NCI-H2029 treated with DMSO at 0.1 percent for 48 hours (cell line): ENCODE measurements around the gene MBOAT1.

Experiments
- DNase-seq: peaks from one replicate; lab custom pipeline; 2025; lab: John Stamatoyannopoulos, UW

MBOAT1 gene

DNA sequence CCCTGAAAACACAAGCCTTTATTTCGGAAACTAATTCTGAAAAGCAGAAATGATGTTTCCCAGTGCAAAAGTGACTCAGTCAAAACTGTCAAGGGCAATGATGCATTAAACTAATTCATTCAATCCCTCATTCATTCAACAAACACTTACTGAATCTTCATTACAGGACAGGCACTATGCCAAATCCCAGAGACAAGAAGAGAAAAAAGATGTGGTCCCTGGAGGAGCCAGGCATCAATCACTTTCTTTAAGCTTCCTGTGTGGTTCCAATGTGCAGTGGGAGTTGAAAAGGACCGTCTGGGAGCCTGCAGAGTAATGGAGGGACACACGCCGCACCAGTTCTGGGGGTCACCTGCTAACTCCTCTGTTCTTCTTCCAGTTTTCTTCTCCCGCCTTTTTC is 113.1 kb downstream of the MBOAT1 start:
- no peak for DNase-seq

DNA sequence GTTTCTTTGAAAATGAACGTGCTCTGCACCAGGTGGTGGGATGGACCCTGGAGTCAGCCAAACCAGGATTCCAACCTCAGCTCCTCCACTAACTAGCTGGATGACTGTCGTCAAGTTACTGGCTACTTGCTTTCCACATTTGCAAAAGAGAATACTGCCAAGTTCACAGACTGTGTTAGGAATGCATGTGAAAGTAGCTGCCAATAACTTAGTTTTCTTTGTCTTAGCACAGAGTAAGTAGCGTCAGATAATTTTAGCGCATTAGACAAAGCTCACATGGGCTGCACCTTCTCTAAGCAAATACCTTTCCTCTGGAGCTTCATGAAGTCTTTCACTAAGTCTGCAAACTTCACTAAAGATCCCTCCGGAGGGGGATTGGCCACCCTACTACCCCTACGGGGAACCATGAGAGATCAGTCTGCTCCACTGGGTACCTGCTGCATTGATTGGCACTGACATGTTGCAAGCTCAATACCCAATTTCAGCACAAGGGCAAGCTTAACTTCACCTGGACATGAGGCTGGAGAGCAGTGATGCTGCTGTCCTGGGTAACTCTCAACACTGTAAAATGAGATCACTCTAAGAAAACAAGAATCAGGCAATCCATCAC is 113.9 kb downstream of the MBOAT1 start:
- DNase-seq, result no peak

DNA sequence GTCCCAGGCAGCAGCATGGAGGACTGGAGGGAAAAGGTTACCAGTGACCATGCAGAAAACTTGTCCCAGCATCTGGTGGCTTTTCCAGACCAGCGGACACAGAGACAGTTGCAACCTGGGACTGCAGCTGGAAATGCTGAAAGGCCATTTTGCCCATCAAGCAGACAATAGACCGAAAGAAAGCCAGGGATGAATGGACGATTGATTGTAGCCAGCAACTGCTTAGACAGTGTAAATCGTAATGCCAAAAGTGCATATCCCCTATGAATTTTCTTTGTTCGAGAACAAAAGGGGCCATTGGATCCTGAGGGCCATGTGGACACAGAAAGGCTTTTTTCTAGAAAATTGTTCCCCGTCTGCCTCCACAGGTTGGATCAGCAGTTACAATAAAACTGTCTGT is 115.7 kb downstream of the MBOAT1 start:
- no peak for DNase-seq

DNA sequence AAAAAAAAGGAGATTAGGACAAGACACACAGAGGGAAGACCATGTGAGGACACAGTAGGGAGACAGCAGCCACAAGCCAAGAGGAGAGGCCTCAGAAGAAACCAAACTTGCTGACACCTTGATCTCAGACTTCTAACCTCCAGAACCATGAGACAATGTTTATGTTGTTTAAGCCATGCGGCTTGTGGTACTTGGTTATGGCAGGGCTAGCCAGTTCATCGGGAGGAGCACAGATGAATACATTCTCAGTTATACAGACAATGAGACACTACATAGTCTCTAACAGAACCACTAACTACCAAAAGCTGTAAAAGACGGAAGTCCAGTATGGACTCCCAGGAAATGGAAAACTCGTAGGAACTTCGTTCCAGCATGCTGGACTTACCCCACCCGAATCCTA is 116.8 kb downstream of the MBOAT1 start:
- DNase-seq, result no peak

DNA sequence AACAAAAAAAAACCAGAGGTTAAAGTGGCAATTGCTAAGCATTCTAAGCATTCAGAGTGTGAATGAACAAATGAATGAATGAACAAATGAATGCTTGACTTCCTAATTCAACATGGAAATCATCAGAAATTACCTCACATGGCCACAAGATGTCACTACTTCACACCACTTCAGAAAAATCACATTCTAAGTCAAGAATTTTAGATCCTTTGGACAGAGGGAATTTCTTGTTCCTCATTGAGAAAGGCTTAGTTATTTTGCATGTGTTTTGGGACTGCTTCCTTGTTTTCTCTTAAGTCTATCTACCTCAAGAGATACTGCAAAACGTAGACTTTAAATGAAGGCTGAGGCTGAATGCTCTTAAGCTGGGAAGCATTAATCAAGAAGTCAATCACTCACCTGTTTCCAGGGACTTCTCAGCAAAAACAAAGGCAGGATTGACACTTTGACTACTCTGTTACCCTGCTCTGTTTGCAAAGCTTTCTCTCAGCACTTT is 120.2 kb downstream of the MBOAT1 start:
- peak; percentile 83 for DNase-seq

DNA sequence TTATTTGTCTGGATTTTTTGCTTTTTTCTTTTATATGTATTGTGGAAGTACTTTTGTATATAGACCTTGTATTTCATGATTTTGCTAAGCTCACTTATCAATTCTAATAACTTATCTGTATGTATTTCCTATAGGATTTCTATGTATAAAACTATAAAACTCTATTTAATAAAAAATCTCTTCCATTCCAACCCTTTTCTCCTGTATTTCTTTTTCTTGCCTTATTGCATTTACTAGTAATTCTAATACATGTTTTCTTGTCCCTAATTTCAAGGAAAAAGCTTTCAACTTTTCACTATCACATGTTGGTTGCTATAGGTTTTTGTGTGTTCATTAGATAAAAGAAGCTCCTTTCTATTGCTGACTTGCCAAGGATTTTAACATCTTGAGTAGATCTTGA is 125.3 kb downstream of the MBOAT1 start:
- no peak for DNase-seq

DNA sequence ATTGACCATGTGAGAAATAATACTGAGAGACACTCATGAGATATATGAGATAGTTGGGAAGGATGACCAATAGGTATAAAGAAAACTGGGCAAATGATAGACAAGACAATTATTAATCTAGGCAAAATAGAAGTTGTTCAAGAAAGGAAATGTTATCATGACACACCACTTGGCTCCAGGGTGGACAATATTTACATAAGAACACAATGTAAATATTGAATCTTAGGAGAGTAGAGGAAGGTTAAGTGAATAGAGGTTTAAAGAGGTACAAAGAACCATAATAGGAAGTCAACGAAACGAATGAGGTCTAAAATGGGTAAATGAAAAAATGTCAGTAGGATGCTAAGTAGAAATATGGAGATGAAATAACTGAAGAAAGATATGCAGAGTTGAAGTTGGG is 126.5 kb downstream of the MBOAT1 start:
- DNase-seq, result peak; percentile 18

DNA sequence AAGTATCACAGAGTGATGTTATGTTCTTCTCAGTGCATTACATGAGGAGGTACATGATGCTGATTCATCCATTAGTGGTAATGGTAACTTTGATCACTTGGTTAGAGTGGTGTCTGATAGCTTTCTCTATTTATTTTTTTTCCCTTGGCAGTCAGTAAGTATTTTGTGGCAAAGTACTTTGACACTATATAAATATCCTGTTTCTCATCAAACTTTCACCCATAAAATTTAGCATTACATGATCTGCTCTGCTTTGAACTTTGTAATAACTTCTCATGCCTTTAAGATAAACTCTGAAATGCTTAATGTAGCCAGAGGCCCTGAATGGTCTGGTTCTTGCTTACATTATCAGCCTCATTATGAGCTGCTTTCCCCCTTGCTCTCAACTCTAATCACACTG is 127.9 kb downstream of the MBOAT1 start:
- DNase-seq, result no peak

DNA sequence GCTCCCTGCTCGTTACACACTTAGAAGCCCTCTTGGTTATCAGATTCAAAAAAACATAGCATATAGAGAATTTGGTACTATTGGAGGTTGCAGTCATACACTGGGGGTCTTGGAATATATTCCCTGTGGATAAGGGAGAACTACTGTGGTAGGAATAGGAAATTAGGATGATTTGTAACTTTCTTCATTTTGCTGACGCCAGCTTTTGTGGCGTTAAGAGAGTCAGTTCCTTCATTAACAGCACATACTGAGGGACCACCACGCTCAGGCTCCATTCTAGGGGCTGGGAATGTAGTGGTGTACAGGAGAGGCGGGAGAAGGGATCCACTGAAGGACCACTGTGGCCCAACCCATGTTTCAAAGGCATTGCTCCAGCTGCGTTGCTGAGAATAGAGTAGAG is 140.3 kb downstream of the MBOAT1 start:
- DNase-seq, result no peak

DNA sequence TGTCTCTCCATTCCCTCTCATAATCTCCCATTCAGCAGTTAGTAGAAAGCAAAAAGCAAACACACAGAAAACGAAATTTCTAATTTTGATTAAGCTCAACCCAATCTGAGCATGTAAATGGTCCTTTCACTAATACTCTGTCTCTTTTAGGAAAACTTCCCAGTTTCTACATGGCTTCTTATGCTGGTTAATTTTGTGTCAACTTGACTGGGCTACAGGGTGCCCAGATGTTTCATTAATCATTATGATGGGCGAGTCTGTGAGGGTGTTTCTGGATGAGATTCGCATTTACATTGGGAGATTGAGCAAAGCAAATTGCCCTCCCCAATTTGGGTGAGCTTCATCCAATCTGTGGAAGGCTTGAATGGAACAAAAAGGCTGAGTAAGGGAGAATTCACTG is 142.2 kb downstream of the MBOAT1 start:
- DNase-seq, result no peak

DNA sequence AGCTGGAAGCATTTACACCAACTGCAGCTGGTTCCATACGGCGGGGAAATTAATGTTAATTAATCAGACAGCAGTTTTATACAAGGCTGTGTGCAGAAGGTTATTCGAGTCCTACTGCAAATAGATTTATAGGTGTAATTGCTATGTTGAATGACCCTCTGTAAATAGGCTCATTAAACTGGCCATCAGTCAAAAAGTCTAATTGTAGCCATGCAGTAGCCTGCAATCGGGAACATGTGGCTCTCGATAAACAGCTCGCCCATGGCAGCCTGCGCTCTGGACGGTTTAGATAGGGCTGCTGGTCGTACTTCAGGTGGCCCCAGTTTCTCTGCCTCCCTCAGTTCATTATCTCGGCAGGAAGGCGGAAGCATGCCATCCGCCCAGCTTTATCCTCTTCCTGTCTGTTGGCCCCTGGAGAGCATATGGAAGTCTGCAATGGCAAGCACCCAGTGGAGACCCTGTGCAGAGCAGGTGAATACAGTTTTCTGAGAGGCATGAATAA is 143.2 kb downstream of the MBOAT1 start:
- DNase-seq, result no peak

DNA sequence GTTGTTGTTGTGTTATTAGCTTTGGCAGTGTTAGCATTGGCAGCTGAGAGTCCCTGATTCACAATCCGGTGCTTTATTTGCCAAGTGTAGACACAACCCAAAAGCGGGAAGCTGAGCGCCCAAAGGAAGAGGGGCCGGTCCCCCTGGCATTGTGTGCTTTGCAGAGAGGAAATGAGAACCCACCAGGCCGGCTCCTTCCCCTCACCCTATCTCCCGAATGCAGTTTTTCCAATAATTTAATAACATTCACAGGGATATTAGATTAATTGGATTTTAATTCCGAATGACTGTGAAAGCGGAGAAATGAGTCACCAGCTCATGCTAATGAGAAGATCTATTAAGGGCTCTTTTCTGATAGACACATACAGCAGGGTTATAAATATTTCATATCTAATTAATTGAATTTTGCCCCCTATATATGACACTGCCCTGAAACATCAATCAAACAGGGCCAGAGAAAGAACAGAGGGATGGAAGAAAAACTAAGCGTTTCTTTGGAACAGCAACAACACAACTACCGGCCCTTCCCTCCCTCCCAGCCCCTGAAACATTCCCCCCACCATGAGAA is 143.8 kb downstream of the MBOAT1 start:
- DNase-seq, result no peak

DNA sequence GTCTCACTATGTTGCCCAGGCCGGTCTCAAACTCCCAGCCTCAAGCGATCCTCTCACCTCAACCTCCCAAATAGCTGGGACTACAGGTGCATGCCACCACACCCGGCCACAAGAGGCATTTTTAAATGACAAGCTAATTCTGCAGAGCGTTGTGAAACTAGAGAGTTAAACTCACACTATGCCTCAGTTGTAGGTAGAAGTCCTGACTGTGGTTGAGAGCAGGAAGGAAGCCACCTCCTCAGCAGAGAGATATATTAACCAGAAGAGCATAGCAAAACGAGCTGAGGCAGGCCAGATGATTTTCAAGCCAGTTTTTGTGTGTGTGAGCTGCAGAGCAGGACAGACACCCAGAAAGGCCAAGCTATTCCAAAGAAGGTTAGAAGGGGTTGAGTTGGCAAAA is 150.3 kb downstream of the MBOAT1 start:
- no peak for DNase-seq

DNA sequence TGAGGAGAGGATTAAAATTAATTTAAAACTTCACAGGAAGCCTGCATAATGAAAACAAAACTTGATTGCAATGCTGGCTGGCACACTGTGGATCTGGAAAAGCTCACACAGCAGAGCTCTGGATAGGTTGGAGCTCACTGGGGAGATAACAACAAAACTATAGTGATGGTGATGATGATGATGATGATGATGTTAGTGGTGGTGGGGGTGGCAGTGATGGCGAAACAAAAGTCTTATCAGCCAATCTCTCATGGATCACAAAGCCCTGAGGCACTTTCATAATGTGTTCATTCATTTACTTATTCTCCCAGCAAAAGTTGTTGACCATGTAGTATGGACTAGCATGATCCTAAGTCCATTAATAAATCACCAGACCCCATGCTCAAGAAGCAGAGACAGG is 152.0 kb downstream of the MBOAT1 start:
- DNase-seq, result no peak

DNA sequence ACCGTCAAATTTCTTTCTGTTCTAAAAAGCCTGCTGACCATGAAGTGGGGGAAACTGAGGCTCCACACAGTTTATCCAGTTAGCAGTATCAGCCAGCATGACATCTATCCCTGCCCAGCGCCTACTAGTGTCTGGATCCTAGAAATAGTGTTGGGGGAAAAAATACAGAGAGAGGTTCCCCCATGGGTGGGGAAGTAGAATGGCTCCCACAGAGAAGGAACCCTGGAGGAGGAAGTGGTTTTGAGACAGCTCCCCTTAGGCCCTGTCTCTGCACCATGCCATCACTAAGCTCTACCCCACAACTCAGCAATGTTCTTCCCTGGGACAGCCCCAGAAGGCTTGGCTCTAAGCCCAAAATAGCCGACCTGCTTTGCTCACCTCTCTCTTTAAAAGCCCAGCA is 153.4 kb downstream of the MBOAT1 start:
- no peak for DNase-seq

DNA sequence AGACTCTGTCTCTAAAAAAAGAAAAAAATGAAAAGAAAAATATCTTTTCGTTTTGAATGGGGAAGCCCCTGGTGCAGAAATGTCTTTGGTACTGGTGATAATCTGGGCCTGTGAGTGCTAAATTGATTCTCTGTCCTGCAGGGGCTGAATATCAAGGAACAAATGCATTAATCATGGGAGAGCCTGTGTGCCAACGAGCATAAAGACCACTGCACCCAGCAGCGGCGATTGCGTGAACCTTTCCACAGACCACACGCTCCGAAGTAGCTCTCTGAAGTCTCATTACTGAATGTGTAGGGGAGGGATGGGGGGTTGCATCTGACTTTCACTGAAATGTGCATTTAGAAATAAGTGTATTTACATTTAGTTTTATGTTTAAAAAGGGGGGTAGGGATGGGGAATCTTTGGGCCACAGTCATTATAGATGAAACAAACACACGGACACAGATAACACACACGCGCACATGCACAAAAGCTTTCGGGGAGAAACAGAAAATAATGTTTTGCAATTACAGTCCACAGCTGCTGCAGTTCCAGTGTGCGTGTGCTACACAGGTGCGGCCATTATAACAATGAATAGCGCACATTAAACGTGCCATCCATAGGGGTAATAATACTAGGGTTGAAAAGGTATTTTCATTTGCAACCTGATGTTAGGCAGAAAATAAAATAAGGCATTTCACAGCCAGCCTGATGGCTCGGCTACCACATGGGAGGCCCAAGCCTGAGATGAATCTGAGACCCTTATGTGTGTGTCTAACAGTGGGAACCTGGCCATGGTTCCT is 154.0 kb downstream of the MBOAT1 start:
- no peak for DNase-seq

DNA sequence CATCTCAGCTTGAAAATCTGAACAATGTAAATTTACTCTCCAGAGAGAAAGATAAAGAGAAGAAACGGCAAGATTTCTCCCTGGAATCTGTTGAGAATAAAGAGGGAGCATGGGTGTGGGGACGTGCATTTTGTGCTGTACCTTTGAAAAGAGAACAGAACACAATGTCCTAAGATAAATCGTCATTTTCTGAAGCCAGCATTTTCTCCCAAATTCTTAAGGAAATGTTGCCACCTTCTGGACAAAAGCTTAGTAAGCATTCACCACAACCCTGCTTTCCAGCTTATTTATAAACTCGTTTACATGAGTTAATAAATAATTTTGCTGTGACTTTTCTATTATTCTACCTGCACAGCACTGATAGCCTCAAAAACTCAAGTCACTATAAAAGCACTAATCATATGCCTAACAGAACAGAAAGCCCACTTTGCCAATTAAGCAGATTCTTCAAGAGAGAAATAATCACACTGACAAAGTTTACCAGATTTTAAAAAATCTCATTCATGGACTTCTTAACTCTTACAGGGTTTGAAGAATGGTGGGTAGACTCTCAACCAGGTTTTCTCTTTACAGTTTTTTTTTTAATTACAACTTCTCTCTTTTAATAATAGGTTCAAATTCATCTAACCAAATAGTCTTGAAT is 155.8 kb downstream of the MBOAT1 start:
- DNase-seq, result peak; percentile 54

DNA sequence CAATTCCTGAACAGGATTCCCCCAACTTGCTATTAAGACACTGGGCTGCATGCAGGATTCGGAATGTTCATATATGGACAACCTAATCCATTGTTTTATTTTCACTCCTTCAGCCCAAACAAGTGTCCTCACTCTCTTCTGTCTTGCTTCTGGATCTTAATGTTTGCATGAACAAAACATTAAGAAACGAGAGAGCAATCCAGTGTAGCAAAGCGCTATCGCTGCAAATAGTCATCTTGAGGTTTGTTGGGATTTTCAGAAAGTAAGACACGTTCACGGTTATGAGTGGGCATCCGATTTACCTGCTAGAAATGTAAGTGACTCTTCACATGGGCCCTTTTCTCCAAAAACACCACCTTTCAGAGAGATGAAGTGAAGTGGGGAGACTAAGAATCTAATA is 156.4 kb downstream of the MBOAT1 start:
- no peak for DNase-seq
